GM23338 (cell line): ENCODE data around the gene HLA-DMA. TPM values are rescaled to one million over a fixed set of nuclear protein-coding genes. Genes with fewer than 3 reads are reported as not detected.

Experiments used
- ATAC-seq: fragments of 200-7000 bp; cut with Tn5 transposase; 3 replicates; pipeline ENCODE4 v1.9.1; 2020
- DNase-seq: peaks from one replicate; pipeline ENCODE4 v3.0.0-alpha.2; 2015; ENCODE audit warnings: low spot score
- H2AFZ ChIP-seq: fragments of 200-600 bp; sonication (generic); 2 replicates; pipeline ENCODE4 v1.8.0; 2016; ENCODE audit warnings: antibody characterized with exemption, mild to moderate bottlenecking, moderate library complexity
- H3F3A ChIP-seq: fragments of 200-600 bp; sonication (generic); replicated peaks from 2 replicates; pipeline ENCODE4 v1.8.0; 2017; ENCODE audit warnings: antibody characterized with exemption, mixed run types, low read depth
- H3K27ac ChIP-seq: fragments of 200-600 bp; sonication (generic); 2 replicates; pipeline ENCODE4 v1.6.1; 2016; ENCODE audit warnings: low read depth
- H3K27me3 ChIP-seq: fragments of 200-600 bp; sonication (generic); 2 replicates; pipeline ENCODE4 v1.8.0; 2016; ENCODE audit warnings: mild to moderate bottlenecking, mixed run types, moderate library complexity; ENCODE audit not compliant: insufficient read depth
- H3K36me3 ChIP-seq: fragments of 200-600 bp; sonication (generic); 2 replicates; pipeline ENCODE4 v1.8.0; 2016; ENCODE audit warnings: mild to moderate bottlenecking; ENCODE audit not compliant: insufficient read depth
- H3K4me1 ChIP-seq: fragments of 200-600 bp; sonication (generic); 2 replicates; pipeline ENCODE4 v1.8.0; 2016; ENCODE audit warnings: mild to moderate bottlenecking, moderate library complexity; ENCODE audit not compliant: insufficient read depth
- H3K4me2 ChIP-seq: fragments of 200-600 bp; sonication (generic); 2 replicates; pipeline ENCODE4 v1.7.1; 2017; ENCODE audit warnings: mixed run types
- H3K4me3 ChIP-seq: fragments of 200-600 bp; sonication (generic); 2 replicates; pipeline ENCODE4 v1.6.1; 2016; ENCODE audit warnings: mixed run types
- H3K79me2 ChIP-seq: fragments of 200-600 bp; sonication (generic); replicated peaks from 2 replicates; pipeline ENCODE4 v1.8.0; 2017; ENCODE audit warnings: mild to moderate bottlenecking; ENCODE audit not compliant: insufficient read depth
- H3K9me2 ChIP-seq: fragments of 200-600 bp; sonication (generic); 2 replicates; pipeline ENCODE4 v1.8.0; 2017; ENCODE audit not compliant: insufficient read depth
- H4K20me1 ChIP-seq: fragments of 200-600 bp; sonication (generic); replicated peaks from 2 replicates; pipeline ENCODE4 v1.8.0; 2017; ENCODE audit warnings: mild to moderate bottlenecking; ENCODE audit not compliant: insufficient read depth
- H3K27ac Mint-ChIP-seq: 2 replicates; pipeline ENCODE4 v1.8.0; 2020; ENCODE audit warnings: inconsistent platforms, mild to moderate bottlenecking, moderate library complexity, mixed read lengths
- H3K27me3 Mint-ChIP-seq: 3 replicates; pipeline ENCODE4 v1.8.0; 2022; ENCODE audit warnings: low read depth, mild to moderate bottlenecking, moderate library complexity, mixed read lengths, inconsistent platforms; ENCODE audit not compliant: insufficient read depth, poor library complexity
- H3K36me3 Mint-ChIP-seq: 3 replicates; pipeline ENCODE4 v1.8.0; 2021; ENCODE audit warnings: low read depth, mild to moderate bottlenecking, inconsistent platforms, moderate library complexity, mixed read lengths
- H3K4me1 Mint-ChIP-seq: 3 replicates; pipeline ENCODE4 v1.8.0; 2020; ENCODE audit warnings: mild to moderate bottlenecking, inconsistent platforms, mixed read lengths
- H3K4me3 Mint-ChIP-seq: 3 replicates; pipeline ENCODE4 v1.8.0; 2021; ENCODE audit warnings: moderate library complexity, mild to moderate bottlenecking, inconsistent platforms, mixed read lengths
- H3K9me3 Mint-ChIP-seq: 3 replicates; pipeline ENCODE4 v1.8.0; 2020; ENCODE audit warnings: moderate library complexity, mild to moderate bottlenecking, inconsistent platforms, mixed read lengths
- CTCF ChIP-seq, 2 experiments: fragments of 200-600 bp in 1 of 2; sonication (generic) in 1 of 2; conservative IDR thresholded peaks; 2 replicates each; pipeline versions ENCODE4 v1.5.1 to v1.6.1; 2016 to 2017; ENCODE audit warnings: antibody characterized with exemption in 2 of 2, low read depth in 2 of 2, mild to moderate bottlenecking in 2 of 2, moderate library complexity in 1 of 2
- ETS1 ChIP-seq: IDR thresholded peaks from 2 replicates; pipeline ENCODE4 v1.6.1; 2016; ENCODE audit warnings: antibody characterized with exemption
- EZH2phosphoT487 ChIP-seq: fragments of 200-600 bp; sonication (generic); IDR thresholded peaks from one replicate; pipeline ENCODE4 v1.8.1; 2018; ENCODE audit warnings: antibody characterized with exemption; ENCODE audit not compliant: unreplicated experiment
- JUNB ChIP-seq: IDR thresholded peaks from one replicate; pipeline ENCODE4 v1.6.1; 2016; ENCODE audit warnings: antibody characterized with exemption; ENCODE audit not compliant: unreplicated experiment
- NANOG ChIP-seq: IDR thresholded peaks from 2 replicates; pipeline ENCODE4 v1.6.1; 2016; ENCODE audit warnings: antibody characterized with exemption, borderline replicate concordance
- POLR2AphosphoS5 ChIP-seq: IDR thresholded peaks from 2 replicates; pipeline ENCODE4 v1.6.1; 2016; ENCODE audit warnings: antibody characterized with exemption, low read depth
- REST ChIP-seq: IDR thresholded peaks from one replicate; pipeline ENCODE4 v1.6.1; 2018; ENCODE audit warnings: antibody characterized with exemption; ENCODE audit not compliant: unreplicated experiment
- STAT1 ChIP-seq: IDR thresholded peaks from one replicate; pipeline ENCODE4 v1.6.1; 2016; ENCODE audit warnings: antibody characterized with exemption; ENCODE audit not compliant: unreplicated experiment
- ZNF114 ChIP-seq: fragments of 250-450 bp; sonication (Bioruptor Pico); IDR thresholded peaks from 2 replicates; pipeline ENCODE4 v1.5.0; 2020; ENCODE audit warnings: mild to moderate bottlenecking, moderate library complexity
- ZNF331 ChIP-seq: fragments of 250-450 bp; sonication (Bioruptor Pico); IDR thresholded peaks from 2 replicates; pipeline ENCODE4 v1.5.0; 2020; ENCODE audit warnings: low read depth, mild to moderate bottlenecking, moderate library complexity
- polyA plus RNA-seq: library from polyadenylated mRNA; unstranded; fragments of >200 nt; fragmentation: Nextera tagmentation; extraction: Ambion mirVana; gene quantifications from 2 replicates; pipeline ENCODE4 v1.2.1, GENCODE V29; 2016
- total RNA-seq: library from RNA; depleted of rRNA; stranded (reverse); fragments of >200 nt; shearing (Covaris generic); gene quantifications from 2 replicates; pipeline ENCODE4 v1.2.3, GENCODE V29; 2014

HLA-DMA gene
- total and polyA plus RNA-seq, 2 experiments from 2014 or later, result 5.2 to 6.2 TPM

- peak; percentile 43 for TF ChIP-seq POLR2AphosphoS5
- no peak for TF ChIP-seq REST
- Histone ChIP-seq H3K27me3 (no peaks in the 10 kb centered on the region), H3F3A (peaks cover 87% of the 10 kb centered on the region), H3K4me3 (no peak overlapping the region), H3K4me1 (peaks cover 31% of the 10 kb centered on the region; the same call in 1 of the 2 replicates), H3K79me2 (peaks cover 69% of the 10 kb centered on the region), H2AFZ (no peak overlapping the region), H3K4me2 (no peak overlapping the region), H3K36me3 (peaks cover 80% of the 10 kb centered on the region), H3K27ac (no peak overlapping the region), H4K20me1 (peaks cover 97% of the 10 kb centered on the region), H3K9me2 (no peaks in the 10 kb centered on the region)
- H3K4me1 Mint-ChIP-seq, result peaks cover 51% of the 10 kb centered on the region
- no peak overlapping the region for H3K27ac Mint-ChIP-seq
- H3K36me3 Mint-ChIP-seq, result peaks cover 98% of the 10 kb centered on the region
- H3K27me3 Mint-ChIP-seq, result peaks cover 53% of the 10 kb centered on the region
- peaks cover 12% of the 10 kb centered on the region for H3K9me3 Mint-ChIP-seq
- peak overlapping the region; percentile 29; the same call in 2 of the 3 replicates for H3K4me3 Mint-ChIP-seq
- ATAC-seq (no peak), DNase-seq (no peak)
Measured at GRCh38 chr6:32977272-32977952, 24.5 kb upstream of the HLA-DMA start.

- no peaks in the 10 kb centered on the region for H3K27me3 ChIP-seq
- peaks cover 12% of the 10 kb centered on the region for H3K9me3 Mint-ChIP-seq
- no peak overlapping the region for H3K4me3 ChIP-seq
- no peak overlapping the region for H3K27ac Mint-ChIP-seq
- DNase-seq, result no peak
- peaks cover 98% of the 10 kb centered on the region for H3K36me3 Mint-ChIP-seq
- peaks cover 60% of the 10 kb centered on the region for H3K27me3 Mint-ChIP-seq
- no peak for ATAC-seq
- peaks cover 73% of the 10 kb centered on the region for H3K79me2 ChIP-seq
- no peaks in the 10 kb centered on the region for H3K9me2 ChIP-seq
- peaks cover 79% of the 10 kb centered on the region for H3K36me3 ChIP-seq
- no peak overlapping the region for H3K27ac ChIP-seq
- H3K4me1 Mint-ChIP-seq, result peaks cover 45% of the 10 kb centered on the region
- peak overlapping the region; percentile 98 for H3K4me3 Mint-ChIP-seq
- peaks cover 31% of the 10 kb centered on the region; the same call in 1 of the 2 replicates for H3K4me1 ChIP-seq
- H2AFZ ChIP-seq, result no peak overlapping the region
- H4K20me1 ChIP-seq, result peaks cover 91% of the 10 kb centered on the region
- peaks cover 82% of the 10 kb centered on the region for H3F3A ChIP-seq
- no peak overlapping the region; the same call in 1 of the 2 replicates for H3K4me2 ChIP-seq
- TF ChIP-seq JUNB, result no peak
- TF ChIP-seq STAT1, result no peak
- no peak for TF ChIP-seq POLR2AphosphoS5
- no peak for TF ChIP-seq REST
- no peak for TF ChIP-seq NANOG
- TF ChIP-seq CTCF (conservative IDR thresholded peaks at IDR 0.05; ENCODE audit: low read depth in 2 of 2), result no peak
- no peak for TF ChIP-seq EZH2phosphoT487
- no peak for TF ChIP-seq ZNF114 (CRISPR knock-in tag)
- TF ChIP-seq ETS1, result no peak
- TF ChIP-seq ZNF331 (CRISPR knock-in tag), result no peak
Measured at GRCh38 chr6:32976334-32977069, 23.6 kb upstream of the HLA-DMA start.
